Hepatocyte (in vitro differentiated cells): ENCODE results near the gene TOMM5.

Source experiments
- CTCF ChIP-seq: fragments of 200-600 bp; sonication (generic); IDR thresholded peaks from 2 replicates; pipeline ENCODE4 v1.5.1; 2016; ENCODE audit warnings: antibody characterized with exemption, mild to moderate bottlenecking; ENCODE audit not compliant: poor library complexity
- EZH2 ChIP-seq: fragments of 200-600 bp; sonication (generic); IDR thresholded peaks from 2 replicates; pipeline ENCODE4 v1.6.1; 2016; ENCODE audit warnings: antibody characterized with exemption, mild to moderate bottlenecking, borderline replicate concordance
- EZH2phosphoT487 ChIP-seq: fragments of 200-600 bp; sonication (generic); IDR thresholded peaks from one replicate; pipeline ENCODE4 v1.6.1; 2018; ENCODE audit warnings: antibody characterized with exemption, mild to moderate bottlenecking, low read depth, moderate library complexity; ENCODE audit not compliant: unreplicated experiment, severe bottlenecking

- no peak for TF ChIP-seq CTCF
- no peak for TF ChIP-seq EZH2phosphoT487
- TF ChIP-seq EZH2: no peak
These were observed 10.4 kb upstream of the TOMM5 start for GRCh38 chr9:37602817-37603216.
